KOPT-K1 (cell line): ENCODE data around the gene CPS1.

Experiments
- H3K27ac ChIP-seq: fragments of 200-600 bp; sonication (generic); 2 replicates; pipeline ENCODE4 v1.5.1; 2016; ENCODE audit warnings: antibody characterized with exemption, mild to moderate bottlenecking, low read depth, low read length; ENCODE audit not compliant: poor library complexity, severe bottlenecking
- H3K36me3 ChIP-seq: fragments of 200-600 bp; sonication (generic); 2 replicates; pipeline ENCODE4 v1.5.1; 2017; ENCODE audit warnings: antibody characterized with exemption, mild to moderate bottlenecking, low read length, moderate library complexity; ENCODE audit not compliant: insufficient read depth
- H3K9me3 ChIP-seq: fragments of 200-600 bp; sonication (generic); 2 replicates; pipeline ENCODE4 v1.5.1; 2017; ENCODE audit warnings: antibody characterized with exemption, low read length, mild to moderate bottlenecking; ENCODE audit not compliant: insufficient read depth, poor library complexity, severe bottlenecking

The CPS1 gene

GRCh38 chr2:210539578-210540416, 16.6 kb upstream of the CPS1 start:
- no peaks in the 10 kb centered on the region for H3K36me3 ChIP-seq
- no peaks in the 10 kb centered on the region for H3K9me3 ChIP-seq
- H3K27ac ChIP-seq, result no peak overlapping the region

- Histone ChIP-seq H3K9me3 (no peaks in the 10 kb centered on the region), H3K27ac (no peak overlapping the region), H3K36me3 (no peaks in the 10 kb centered on the region)
Measured at GRCh38 chr2:210540471-210540870, 15.9 kb upstream of the CPS1 start.

DNA sequence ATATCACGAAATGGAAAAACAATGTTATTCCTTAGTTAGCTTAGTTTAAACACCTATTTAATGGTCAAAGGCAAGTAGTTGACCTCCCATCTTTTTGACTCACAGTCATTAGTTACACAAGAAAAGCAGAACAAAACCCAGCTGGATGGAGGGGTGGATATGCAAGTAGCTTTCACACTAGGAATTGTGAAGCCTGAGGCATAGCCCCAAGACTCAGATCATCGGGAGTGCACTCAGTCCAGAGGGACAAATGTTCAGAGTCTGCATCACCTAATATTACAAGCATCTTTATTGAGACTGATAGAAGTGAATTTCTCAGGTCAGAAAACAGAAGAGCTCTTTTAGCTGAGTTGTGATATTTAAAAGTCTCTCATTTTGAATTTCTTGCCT, 15.5 kb upstream of the CPS1 start:
- H3K9me3 ChIP-seq, result no peaks in the 10 kb centered on the region
- no peak overlapping the region for H3K27ac ChIP-seq
- H3K36me3 ChIP-seq, result no peaks in the 10 kb centered on the region

GRCh38 chr2:210541290-210541902, 15.0 kb upstream of the CPS1 start:
- Histone ChIP-seq H3K36me3 (no peaks in the 10 kb centered on the region), H3K27ac (no peak overlapping the region), H3K9me3 (no peaks in the 10 kb centered on the region)

DNA sequence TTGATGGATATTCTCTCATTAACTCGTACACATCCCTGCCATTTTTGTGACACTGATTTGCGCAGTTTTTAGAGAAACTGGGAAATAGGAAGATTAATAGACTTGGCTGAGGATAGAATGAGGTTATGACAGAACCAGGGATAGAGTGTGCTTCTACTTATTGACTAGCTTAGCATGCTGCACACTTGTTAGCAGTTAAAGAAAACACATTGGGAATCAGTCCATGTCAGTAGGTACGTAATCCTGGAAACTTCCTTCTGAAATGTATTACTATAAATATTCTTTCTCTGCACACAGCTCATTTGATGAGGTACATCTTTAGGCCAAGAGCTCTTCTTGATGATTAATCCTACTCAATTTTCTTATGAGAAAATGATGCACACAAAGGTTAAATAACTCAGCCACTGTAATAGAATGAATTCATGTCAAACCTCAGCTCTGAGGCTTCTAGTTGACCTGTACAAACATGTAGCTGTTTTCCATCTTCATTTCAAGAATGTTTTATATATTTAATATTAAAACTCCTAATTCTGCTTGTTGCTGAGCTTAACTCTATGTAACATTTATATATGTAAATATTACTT, 12.3 kb upstream of the CPS1 start:
- Histone ChIP-seq H3K9me3 (no peaks in the 10 kb centered on the region), H3K36me3 (no peaks in the 10 kb centered on the region), H3K27ac (no peak overlapping the region)

- Histone ChIP-seq H3K27ac (no peak overlapping the region), H3K36me3 (no peaks in the 10 kb centered on the region), H3K9me3 (no peaks in the 10 kb centered on the region)
Measured at GRCh38 chr2:210544831-210545230, 11.6 kb upstream of the CPS1 start.

DNA sequence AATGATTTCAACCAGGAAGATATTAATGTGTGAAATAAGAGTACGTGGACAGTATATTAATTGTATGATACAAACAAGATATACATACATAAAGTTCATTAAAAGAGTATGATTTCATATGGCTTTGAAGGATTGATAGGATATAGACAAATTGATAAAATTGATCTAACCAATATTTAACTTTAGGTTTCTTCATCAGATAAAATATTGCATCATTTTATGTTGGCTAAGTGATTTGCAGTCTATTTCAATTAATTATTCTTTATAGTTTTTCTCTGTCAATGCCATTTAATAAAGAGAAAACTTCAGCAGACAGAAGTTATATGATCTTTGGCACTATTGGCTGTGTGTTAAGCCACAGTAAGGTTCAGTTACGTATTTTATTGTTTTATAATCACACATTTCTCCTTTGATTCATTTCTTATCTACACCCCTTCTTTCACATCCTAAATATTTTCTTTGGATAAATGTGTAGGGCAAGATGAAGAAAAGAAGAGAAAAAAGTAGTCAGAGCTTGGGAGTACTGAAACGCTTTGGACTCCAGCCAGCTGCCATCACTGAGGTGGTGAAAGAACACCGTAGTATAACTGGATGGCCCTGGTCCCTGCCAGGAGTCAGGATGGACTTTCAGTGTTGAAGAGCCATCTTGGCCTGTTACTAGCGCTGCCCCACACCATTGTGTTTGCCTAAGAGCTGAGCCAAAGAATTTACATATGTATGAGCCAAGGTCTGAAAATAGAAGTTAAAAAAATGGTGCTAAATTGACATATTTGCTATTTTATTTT, 9.8 kb upstream of the CPS1 start:
- H3K36me3 ChIP-seq, result no peaks in the 10 kb centered on the region
- H3K27ac ChIP-seq, result no peak overlapping the region
- H3K9me3 ChIP-seq, result no peaks in the 10 kb centered on the region

DNA sequence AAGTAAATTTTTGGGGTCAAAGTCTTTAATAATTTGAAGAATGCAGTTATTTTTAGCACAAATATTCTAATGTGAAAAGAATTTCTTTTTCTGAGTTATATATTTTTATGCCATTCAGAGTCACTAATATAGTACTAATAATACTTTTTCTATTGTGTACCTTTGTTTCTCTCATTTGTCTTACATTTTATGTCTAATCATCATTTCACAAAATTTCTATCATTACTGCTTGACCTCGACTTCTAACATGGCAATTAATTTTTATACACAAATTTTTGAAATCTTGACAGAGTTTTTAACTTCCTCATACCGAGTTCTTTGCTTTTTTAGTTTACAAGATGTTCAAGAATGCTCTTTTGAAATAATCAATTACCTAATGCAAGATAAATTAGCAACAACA, 8.4 kb upstream of the CPS1 start:
- Histone ChIP-seq H3K36me3 (no peaks in the 10 kb centered on the region), H3K9me3 (no peaks in the 10 kb centered on the region), H3K27ac (no peak overlapping the region)

DNA sequence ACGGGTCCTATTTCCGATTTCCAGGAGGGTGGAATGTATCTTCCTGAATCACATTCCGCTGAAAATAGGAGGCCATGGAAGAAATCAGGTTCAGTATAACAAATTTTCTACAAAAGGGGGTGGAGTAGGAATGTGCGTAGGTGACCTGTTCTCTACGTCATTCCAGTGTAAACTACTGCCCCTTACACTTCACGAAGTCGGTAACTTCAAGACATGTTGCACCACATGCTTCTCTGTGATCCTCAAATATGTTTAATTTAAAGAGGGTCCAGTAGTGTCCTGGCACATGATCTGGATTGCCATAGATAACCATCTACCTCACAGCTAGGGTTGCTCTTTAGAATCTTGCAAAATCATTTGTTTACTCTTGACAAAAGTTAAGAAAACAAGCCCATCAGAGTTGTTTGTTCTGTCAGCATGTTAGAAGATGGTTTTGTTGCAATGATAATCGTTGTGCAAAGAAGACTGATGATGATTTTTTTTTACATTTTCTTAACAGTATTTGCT, 7.5 kb upstream of the CPS1 start:
- Histone ChIP-seq H3K36me3 (no peaks in the 10 kb centered on the region), H3K27ac (no peak overlapping the region), H3K9me3 (no peaks in the 10 kb centered on the region)

- Histone ChIP-seq H3K9me3 (no peaks in the 10 kb centered on the region), H3K27ac (no peak overlapping the region), H3K36me3 (no peaks in the 10 kb centered on the region)
Measured at GRCh38 chr2:210551001-210551400, 5.4 kb upstream of the CPS1 start.

GRCh38 chr2:210553373-210553772, 3.0 kb upstream of the CPS1 start:
- Histone ChIP-seq H3K27ac (no peak overlapping the region), H3K36me3 (no peaks in the 10 kb centered on the region)

GRCh38 chr2:210555555-210555954, 844 bp upstream of the CPS1 start:
- no peaks in the 10 kb centered on the region for H3K9me3 ChIP-seq
- H3K27ac ChIP-seq, result no peak overlapping the region
- H3K36me3 ChIP-seq, result no peaks in the 10 kb centered on the region

More at GRCh38 chr2:210553373-210553772, 3.0 kb upstream of the CPS1 start:
- H3K9me3 ChIP-seq, result no peaks in the 10 kb centered on the region

- H3K27ac ChIP-seq, result no peak overlapping the region
- no peaks in the 10 kb centered on the region for H3K9me3 ChIP-seq
Measured at GRCh38 chr2:210557721-210558120, 1.3 kb downstream of the CPS1 start.

DNA sequence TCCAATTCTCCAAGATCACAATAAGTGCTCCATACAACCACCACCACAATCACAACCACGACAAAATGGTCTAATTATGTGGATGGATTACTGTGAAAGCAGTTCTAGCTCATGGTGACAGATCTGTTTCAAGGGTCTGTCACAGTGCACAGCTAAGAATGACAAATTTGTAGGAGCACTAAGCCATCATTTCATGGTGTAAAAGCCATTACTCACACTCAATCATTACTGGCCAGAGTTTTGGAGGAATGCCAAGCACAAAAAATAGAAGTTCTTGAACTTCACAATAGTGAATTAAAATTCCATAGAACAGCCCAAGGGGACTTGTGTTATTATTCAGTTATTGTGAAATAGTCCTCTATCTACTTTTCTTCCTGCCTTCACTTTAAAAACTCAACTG, 2.3 kb downstream of the CPS1 start:
- no peaks in the 10 kb centered on the region for H3K36me3 ChIP-seq
- H3K27ac ChIP-seq, result no peak overlapping the region
- no peaks in the 10 kb centered on the region for H3K9me3 ChIP-seq

More at GRCh38 chr2:210557721-210558120, 1.3 kb downstream of the CPS1 start:
- no peaks in the 10 kb centered on the region for H3K36me3 ChIP-seq

GRCh38 chr2:210559182-210559581, 2.8 kb downstream of the CPS1 start:
- no peak overlapping the region for H3K27ac ChIP-seq
- H3K9me3 ChIP-seq, result no peaks in the 10 kb centered on the region
- H3K36me3 ChIP-seq, result no peaks in the 10 kb centered on the region
